ENCODE data around the gene GLOD4.
A peak's percentile ranks its signal among the peaks of the same experiment; 100 is the strongest.
"Not testable (repeated sequence)": the region's sequence is repeated elsewhere in the genome, so short reads cannot be mapped to it uniquely, and the experiment has no call there.

GLOD4 gene

GRCh38 chr17:767076-767475 is 15.0 kb downstream of the GLOD4 start:
- DNase-seq = no peak

GRCh38 chr17:760371-760770 is 21.7 kb downstream of the GLOD4 start:
- no peak for DNase-seq

GRCh38 chr17:759964-760363 is 22.1 kb downstream of the GLOD4 start:
- DNase-seq = no peak

- not testable (repeated sequence) for DNase-seq
Measured at GRCh38 chr17:756010-756567, 26.0 kb downstream of the GLOD4 start.

- not testable (repeated sequence) for DNase-seq
Measured at GRCh38 chr17:755319-755961, 26.6 kb downstream of the GLOD4 start.

- DNase-seq = no peak
Measured at GRCh38 chr17:753418-753817, 28.7 kb downstream of the GLOD4 start.

GRCh38 chr17:752620-753219 is 29.4 kb downstream of the GLOD4 start:
- DNase-seq = peak; percentile 59

- peak; percentile 90 for DNase-seq
Measured at GRCh38 chr17:752002-752619, 30.0 kb downstream of the GLOD4 start, which contains the start of gene GEMIN4. Gene GEMIN4 (minus strand): TSS chr17:752264. CDS start chr17:752142, 122 bp downstream.

GRCh38 chr17:751269-752001 is 30.6 kb downstream of the GLOD4 start:
- DNase-seq = peak; percentile 56

- DNase-seq = no peak
Measured at GRCh38 chr17:750431-751037, 31.5 kb downstream of the GLOD4 start.

- DNase-seq = not testable (repeated sequence)
Measured at GRCh38 chr17:749359-749758, 32.7 kb downstream of the GLOD4 start.

GRCh38 chr17:748604-749003 is 33.5 kb downstream of the GLOD4 start:
- DNase-seq = not testable (repeated sequence)

GRCh38 chr17:746783-747629 is 35.1 kb downstream of the GLOD4 start:
- no peak for DNase-seq

GRCh38 chr17:746181-746580 is 35.9 kb downstream of the GLOD4 start:
- no peak for DNase-seq

GRCh38 chr17:745406-745805 is 36.7 kb downstream of the GLOD4 start:
- no peak for DNase-seq

- DNase-seq = no peak
Measured at GRCh38 chr17:744937-745336, 37.1 kb downstream of the GLOD4 start.

- no peak for DNase-seq
Measured at GRCh38 chr17:743139-743538, 38.9 kb downstream of the GLOD4 start.

- no peak for DNase-seq
Measured at GRCh38 chr17:742147-742793, 39.8 kb downstream of the GLOD4 start.

GRCh38 chr17:740240-741017 is 41.7 kb downstream of the GLOD4 start:
- peak; percentile 30 for DNase-seq

- DNase-seq = no peak
Measured at GRCh38 chr17:737561-738113, 44.4 kb downstream of the GLOD4 start.
